PC-3 (cell line): ENCODE measurements around the gene PPP1R27. TPM values are rescaled to one million over a fixed set of nuclear protein-coding genes. Genes with fewer than 3 reads are reported as not detected.

Experiments
- ATAC-seq: fragments of 200-7000 bp; cut with Tn5 transposase; 2 replicates; pipeline ENCODE4 v1.9.1; 2020; ENCODE audit warnings: mild to moderate bottlenecking, moderate library complexity
- BruUV-seq: library from RNA; stranded (reverse); fragments of 400-500 nt; replicated peaks from 2 replicates; lab custom pipeline; 2021; lab: Mats Ljungman, UMichigan
- CTCF ChIA-PET: fragments of 300-600 bp; sonication (Branson Sonifier 250); formaldehyde crosslinking; loops from one replicate; lab custom pipeline; 2022; ENCODE audit warnings: antibody characterized with exemption; lab: Charles Lee
- POLR2A ChIA-PET: fragments of 300-600 bp; sonication (Branson Sonifier 250); formaldehyde crosslinking; loops from one replicate; lab custom pipeline; 2022; ENCODE audit warnings: antibody characterized with exemption; ENCODE audit not compliant: unreplicated experiment; lab: Charles Lee
- DNase-seq: peaks from one replicate; pipeline ENCODE4 v3.0.0-alpha.2; 2015
- H2AFZ ChIP-seq: fragments of 300-600 bp; sonication (generic); 2 replicates; pipeline ENCODE4 v1.6.0; 2016; ENCODE audit warnings: antibody characterized with exemption, low read length
- H3F3A ChIP-seq: fragments of 300-600 bp; sonication (generic); one replicate; pipeline ENCODE4 v1.6.0; 2017; ENCODE audit warnings: antibody characterized with exemption, low read length, control low read depth, mild to moderate bottlenecking; ENCODE audit not compliant: unreplicated experiment
- H3K27ac ChIP-seq: fragments of 300-600 bp; sonication (generic); 2 replicates; pipeline ENCODE4 v1.5.1; 2016; ENCODE audit warnings: mild to moderate bottlenecking, low read length
- H3K27me3 ChIP-seq: fragments of 300-600 bp; sonication (generic); 2 replicates; pipeline ENCODE4 v1.6.1; 2016; ENCODE audit warnings: low read length, mixed read lengths
- H3K36me3 ChIP-seq: fragments of 300-600 bp; sonication (generic); 2 replicates; pipeline ENCODE4 v1.6.1; 2016; ENCODE audit warnings: low read depth, mixed run types, low read length, mixed read lengths
- H3K4me1 ChIP-seq: fragments of 300-600 bp; sonication (generic); 2 replicates; pipeline ENCODE4 v1.5.1; 2016; ENCODE audit warnings: low read length; ENCODE audit not compliant: insufficient read depth
- H3K4me2 ChIP-seq: fragments of 300-600 bp; sonication (generic); 2 replicates; pipeline ENCODE4 v1.6.0; 2016; ENCODE audit warnings: low read length
- H3K4me3 ChIP-seq: fragments of 300-600 bp; sonication (generic); 2 replicates; pipeline ENCODE4 v1.5.1; 2016; ENCODE audit warnings: mild to moderate bottlenecking, low read length, mixed read lengths
- H3K79me2 ChIP-seq: fragments of 300-600 bp; sonication (generic); 2 replicates; pipeline ENCODE4 v1.6.1; 2017; ENCODE audit warnings: low read length, mixed read lengths
- H3K9ac ChIP-seq: fragments of 300-600 bp; sonication (generic); 2 replicates; pipeline ENCODE4 v1.6.0; 2016; ENCODE audit warnings: mild to moderate bottlenecking, low read length
- H3K9me2 ChIP-seq: fragments of 300-600 bp; sonication (generic); replicated peaks from 2 replicates; pipeline ENCODE4 v1.6.1; 2016; ENCODE audit warnings: mixed run types, low read length, mixed read lengths
- H3K9me3 ChIP-seq: fragments of 300-600 bp; sonication (generic); 2 replicates; pipeline ENCODE4 v1.6.1; 2016; ENCODE audit warnings: low read length, mixed read lengths
- H4K20me1 ChIP-seq: fragments of 300-600 bp; sonication (generic); 2 replicates; pipeline ENCODE4 v1.6.1; 2016; ENCODE audit warnings: low read length, mixed read lengths
- CTCF ChIP-seq: fragments of 300-600 bp; sonication (generic); conservative IDR thresholded peaks from 2 replicates; pipeline ENCODE4 v1.5.1; 2017; ENCODE audit warnings: antibody characterized with exemption, low read depth, mild to moderate bottlenecking, low read length
- EZH2 ChIP-seq: fragments of 300-600 bp; sonication (generic); IDR thresholded peaks from one replicate; pipeline ENCODE4 v1.6.1; 2017; ENCODE audit warnings: antibody characterized with exemption, mild to moderate bottlenecking, low read length; ENCODE audit not compliant: unreplicated experiment
- EZH2phosphoT487 ChIP-seq: fragments of 300-600 bp; sonication (generic); IDR thresholded peaks from 2 replicates; pipeline ENCODE4 v1.6.1; 2018; ENCODE audit warnings: mild to moderate bottlenecking, antibody characterized with exemption, low read length, borderline replicate concordance
- intact Hi-C: fragments of 100-400 bp; cut with micrococcal nuclease; formaldehyde crosslinking; loops from 2 replicates; pipeline ENCODE4 v1.9.0; 2023
- total RNA-seq: library from RNA; depleted of rRNA; stranded (reverse); fragments of >200 nt; gene quantifications from 2 replicates; pipeline ENCODE4 v1.2.3, GENCODE V29; 2014

Gene PPP1R27
- total RNA-seq, 1 experiment from 2014 or later, result not detected

- Histone ChIP-seq H3K36me3 (no peaks in the 10 kb centered on the region), H3K27me3 (no peaks in the 10 kb centered on the region), H3K4me1 (peaks cover 21% of the 10 kb centered on the region), H2AFZ (peak overlapping the region; percentile 89), H3K4me3 (peak overlapping the region; percentile 83), H4K20me1 (no peaks in the 10 kb centered on the region), H3K4me2 (peak overlapping the region; percentile 97), H3F3A (no peaks in the 10 kb centered on the region), H3K9me2 (no peaks in the 10 kb centered on the region), H3K9ac (peak overlapping the region; percentile 98), H3K27ac (peak overlapping the region; percentile 81; the same call in 1 of the 2 replicates), H3K9me3 (no peaks in the 10 kb centered on the region), H3K79me2 (peaks cover 19% of the 10 kb centered on the region; the same call in 1 of the 2 replicates)
- BruUV-seq, result no TSS peak
- CTCF ChIA-PET, result no interaction called here
- intact Hi-C loops, result no loop called here
- DNase-seq (no peak), ATAC-seq (no peak)
- POLR2A ChIA-PET, result no interaction called here
- TF ChIP-seq EZH2 (no peak), CTCF (no peak), EZH2phosphoT487 (no peak)
These were observed 674 bp downstream of the PPP1R27 start for GRCh38 chr17:81833921-81834830.

GRCh38 chr17:81833160-81833920, 1.5 kb downstream of the PPP1R27 start, which contains the start of gene MCRIP1:
Gene MCRIP1 (minus strand): TSS chr17:81833291. CDS start chr17:81824506, 8,785 bp downstream.
- H3K4me3 ChIP-seq, result peak within 1 kb of the TSS; percentile 83
- CTCF ChIA-PET, result no interaction called here
- peak; percentile 96 for DNase-seq

More at GRCh38 chr17:81833160-81833920, 1.5 kb downstream of the PPP1R27 start, which contains the start of gene MCRIP1:
- H3K36me3 ChIP-seq, result no peaks in the 10 kb centered on the region
- intact Hi-C loops, result no loop called here
- no peaks in the 10 kb centered on the region for H3F3A ChIP-seq
- POLR2A ChIA-PET, result interaction anchor here (0.6 kb wide), 1 partner anchor 166 kb away, joined by 3 read pairs; no protein-coding TSS in a partner anchor
- H3K9me2 ChIP-seq, result no peaks in the 10 kb centered on the region
- H3K9ac ChIP-seq, result peak within 1 kb of the TSS; percentile 98
- H3K9me3 ChIP-seq, result no peaks in the 10 kb centered on the region
- TF ChIP-seq EZH2 (no peak), EZH2phosphoT487 (no peak), CTCF (no peak)
- H3K27ac ChIP-seq, result peak within 1 kb of the TSS; percentile 81
- peak; percentile 79 for ATAC-seq
- peak within 1 kb of the TSS; percentile 89 for H2AFZ ChIP-seq
- peak within 1 kb of the TSS; percentile 99 for H3K4me2 ChIP-seq
- H3K79me2 ChIP-seq, result peaks cover 19% of the 10 kb centered on the region; the same call in 1 of the 2 replicates
- H3K4me1 ChIP-seq, result peaks cover 21% of the 10 kb centered on the region
- TSS peak; percentile 73 for BruUV-seq
- no peaks in the 10 kb centered on the region for H3K27me3 ChIP-seq
- H4K20me1 ChIP-seq, result no peaks in the 10 kb centered on the region
